Progenitor cell of endocrine pancreas (in vitro differentiated cells): ENCODE results near the gene TCP11. TPM values are rescaled to one million over a fixed set of nuclear protein-coding genes. Genes with fewer than 3 reads are reported as not detected.

ENCODE experiments used
- DNase-seq: peaks from one replicate; pipeline ENCODE4 v3.0.0; 2021; ENCODE audit warnings: low spot score; ENCODE audit not compliant: unreplicated experiment
- H3K27ac Mint-ChIP-seq: 2 replicates; pipeline ENCODE4 v1.8.0; 2021; ENCODE audit warnings: mild to moderate bottlenecking, moderate library complexity, mixed read lengths
- H3K27me3 Mint-ChIP-seq: 2 replicates; pipeline ENCODE4 v1.8.0; 2021; ENCODE audit warnings: mixed read lengths
- H3K36me3 Mint-ChIP-seq: 2 replicates; pipeline ENCODE4 v1.8.0; 2022; ENCODE audit warnings: mixed read lengths; ENCODE audit not compliant: insufficient read depth
- H3K4me1 Mint-ChIP-seq: 2 replicates; pipeline ENCODE4 v1.8.0; 2021; ENCODE audit warnings: low read depth, mixed read lengths
- H3K4me3 Mint-ChIP-seq: 2 replicates; pipeline ENCODE4 v1.8.0; 2021; ENCODE audit warnings: low read depth, mild to moderate bottlenecking, moderate library complexity, mixed read lengths
- H3K9me3 Mint-ChIP-seq: 2 replicates; pipeline ENCODE4 v1.8.0; 2021; ENCODE audit warnings: low read depth, mixed read lengths
- total RNA-seq: library from RNA; stranded (reverse); gene quantifications from 2 replicates; pipeline ENCODE4 v1.2.1, GENCODE V29; 2021
- TF ChIP-seq, protein P1 (sequence below): fragments of 200-600 bp; sonication (generic); IDR thresholded peaks from one replicate; pipeline ENCODE4 v1.5.0; 2021; ENCODE audit warnings: antibody characterized with exemption, mild to moderate bottlenecking; ENCODE audit not compliant: unreplicated experiment

Gene TCP11
- total RNA-seq, 1 donor from 2014 or later: not detected

- Mint-ChIP-seq H3K27ac (peak overlapping the region; percentile 88), H3K4me3 (no peak overlapping the region), H3K4me1 (peaks cover 13% of the 10 kb centered on the region), H3K27me3 (no peaks in the 10 kb centered on the region), H3K36me3 (peaks cover 13% of the 10 kb centered on the region), H3K9me3 (no peaks in the 10 kb centered on the region)
- TF ChIP-seq, protein P1, sequence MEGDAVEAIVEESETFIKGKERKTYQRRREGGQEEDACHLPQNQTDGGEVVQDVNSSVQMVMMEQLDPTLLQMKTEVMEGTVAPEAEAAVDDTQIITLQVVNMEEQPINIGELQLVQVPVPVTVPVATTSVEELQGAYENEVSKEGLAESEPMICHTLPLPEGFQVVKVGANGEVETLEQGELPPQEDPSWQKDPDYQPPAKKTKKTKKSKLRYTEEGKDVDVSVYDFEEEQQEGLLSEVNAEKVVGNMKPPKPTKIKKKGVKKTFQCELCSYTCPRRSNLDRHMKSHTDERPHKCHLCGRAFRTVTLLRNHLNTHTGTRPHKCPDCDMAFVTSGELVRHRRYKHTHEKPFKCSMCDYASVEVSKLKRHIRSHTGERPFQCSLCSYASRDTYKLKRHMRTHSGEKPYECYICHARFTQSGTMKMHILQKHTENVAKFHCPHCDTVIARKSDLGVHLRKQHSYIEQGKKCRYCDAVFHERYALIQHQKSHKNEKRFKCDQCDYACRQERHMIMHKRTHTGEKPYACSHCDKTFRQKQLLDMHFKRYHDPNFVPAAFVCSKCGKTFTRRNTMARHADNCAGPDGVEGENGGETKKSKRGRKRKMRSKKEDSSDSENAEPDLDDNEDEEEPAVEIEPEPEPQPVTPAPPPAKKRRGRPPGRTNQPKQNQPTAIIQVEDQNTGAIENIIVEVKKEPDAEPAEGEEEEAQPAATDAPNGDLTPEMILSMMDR: no peak
- no peak for DNase-seq
Measured at GRCh38 chr6:35071347-35071994, 69.7 kb downstream of the TCP11 start.

DNA sequence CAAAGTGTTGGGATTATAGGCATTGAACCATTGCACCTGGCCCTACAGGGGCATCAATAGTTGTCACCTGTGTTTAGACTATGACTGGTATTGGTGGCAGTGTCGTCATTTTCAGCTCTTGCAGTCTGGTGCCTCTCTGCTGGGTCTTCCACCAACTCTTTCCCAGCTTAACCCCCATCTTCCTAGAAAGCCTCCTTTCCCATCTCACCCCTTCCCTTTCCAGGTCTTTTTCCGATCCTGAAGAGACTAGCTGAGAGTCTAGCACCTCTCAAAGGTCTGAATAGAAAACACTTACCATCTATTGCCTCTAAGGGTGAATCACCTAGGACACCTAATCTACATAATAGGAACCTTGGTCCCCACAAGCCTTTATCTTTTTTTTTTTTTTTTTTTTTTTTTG is 71.0 kb downstream of the TCP11 start:
- H3K4me1 Mint-ChIP-seq: peaks cover 13% of the 10 kb centered on the region
- TF ChIP-seq, protein P1: no peak
- no peak overlapping the region for H3K4me3 Mint-ChIP-seq
- peak overlapping the region; percentile 21 for H3K27ac Mint-ChIP-seq
- no peaks in the 10 kb centered on the region for H3K27me3 Mint-ChIP-seq
- H3K36me3 Mint-ChIP-seq: peaks cover 15% of the 10 kb centered on the region
- DNase-seq: no peak
- H3K9me3 Mint-ChIP-seq: no peaks in the 10 kb centered on the region

GRCh38 chr6:35069262-35069661 is 71.9 kb downstream of the TCP11 start:
- no peaks in the 10 kb centered on the region for H3K9me3 Mint-ChIP-seq
- DNase-seq: no peak
- no peaks in the 10 kb centered on the region for H3K27me3 Mint-ChIP-seq
- H3K4me1 Mint-ChIP-seq: peaks cover 13% of the 10 kb centered on the region
- H3K4me3 Mint-ChIP-seq: no peak overlapping the region
- H3K27ac Mint-ChIP-seq: no peak overlapping the region
- H3K36me3 Mint-ChIP-seq: peaks cover 14% of the 10 kb centered on the region
- TF ChIP-seq, protein P1: no peak

DNA sequence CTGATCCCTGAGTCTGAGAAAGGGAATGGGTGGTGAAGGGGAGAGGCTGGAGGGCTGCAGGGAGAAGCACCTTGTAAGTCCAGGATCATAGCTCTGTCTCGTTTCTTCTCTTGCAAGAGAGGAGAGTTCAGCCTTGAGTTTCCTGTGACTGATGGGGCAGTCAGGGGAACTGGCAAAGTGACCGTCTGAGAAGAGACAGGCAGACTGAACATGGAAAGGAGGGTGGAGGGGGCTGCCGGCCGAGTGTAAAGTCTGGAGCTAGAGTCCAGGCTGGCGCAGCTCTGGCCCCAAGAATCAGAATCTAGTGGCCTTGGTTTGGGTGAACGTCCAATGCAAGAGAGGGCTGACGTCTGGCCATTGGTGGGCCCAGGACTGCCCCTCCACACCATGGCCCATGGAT is 72.5 kb downstream of the TCP11 start:
- Mint-ChIP-seq H3K4me1 (peaks cover 13% of the 10 kb centered on the region), H3K4me3 (no peak overlapping the region), H3K9me3 (no peaks in the 10 kb centered on the region), H3K27me3 (no peaks in the 10 kb centered on the region), H3K36me3 (peaks cover 14% of the 10 kb centered on the region), H3K27ac (no peak overlapping the region)
- DNase-seq: no peak
- TF ChIP-seq, protein P1: no peak

DNA sequence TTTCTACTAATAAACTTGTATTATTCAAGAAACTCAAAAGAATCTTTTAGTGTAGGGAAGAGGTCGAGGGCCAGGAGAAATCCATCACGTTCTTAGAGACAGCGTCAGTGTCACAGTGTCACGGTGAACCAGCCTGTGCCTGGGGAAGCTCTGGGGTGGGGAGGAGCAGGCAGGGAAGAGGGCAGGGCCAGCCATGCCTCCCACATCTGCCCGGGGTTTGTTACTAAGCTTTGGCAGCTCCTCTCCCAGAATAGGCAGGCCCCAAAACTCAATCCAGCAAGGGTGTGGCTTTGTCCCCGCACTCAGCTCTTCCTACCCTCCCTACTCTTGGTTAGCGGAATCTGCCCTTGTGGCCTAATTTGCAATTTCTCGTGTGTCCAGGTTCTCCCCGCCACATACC is 72.9 kb downstream of the TCP11 start:
- Mint-ChIP-seq H3K36me3 (peaks cover 14% of the 10 kb centered on the region), H3K27me3 (no peaks in the 10 kb centered on the region), H3K9me3 (no peaks in the 10 kb centered on the region), H3K4me1 (peaks cover 13% of the 10 kb centered on the region), H3K4me3 (no peak overlapping the region), H3K27ac (no peak overlapping the region)
- DNase-seq: no peak
- TF ChIP-seq, protein P1: no peak

Other genes starting within 250 kb of the TCP11 start
- 31.1 and 35.3 TPM in 2 replicates for gene SCUBE3, start 72.6 kb upstream of the TCP11 start, total RNA-seq
- 61.2 and 61.7 TPM in 2 replicates for gene ZNF76, start 118.4 kb upstream of the TCP11 start, total RNA-seq
- 5.7 and 5.9 TPM in 2 replicates for gene DEF6, start 156.5 kb upstream of the TCP11 start, total RNA-seq
- 13.9 and 14.0 TPM in 2 replicates for gene PPARD, start 201.2 kb upstream of the TCP11 start, total RNA-seq